ENCODE measurements around the gene TGFBR3.

DNA sequence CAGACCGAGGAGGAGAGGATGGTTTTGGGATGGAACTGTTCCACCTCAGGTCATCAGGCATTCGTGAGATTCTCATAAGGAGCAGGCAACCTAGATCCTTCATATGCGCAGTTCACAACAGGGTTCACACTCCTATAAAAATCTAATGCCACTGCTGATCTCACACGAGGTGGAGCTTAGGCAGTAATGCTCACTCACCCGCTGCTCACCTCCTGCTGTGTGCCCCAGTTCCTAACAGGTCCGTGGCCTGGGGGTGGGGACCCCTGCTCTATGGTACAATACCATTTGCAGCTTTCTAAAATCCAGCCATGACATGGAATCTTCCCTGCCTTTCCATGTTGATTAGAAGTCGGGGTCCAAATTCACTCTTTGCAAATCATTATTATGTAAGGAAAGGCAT lies 72.1 kb downstream of the TGFBR3 start:
- TF ChIP-seq POLR2AphosphoS5 (IDR thresholded peaks at IDR 0.05; ENCODE audit: low read depth, low read length) = no peak
- TF ChIP-seq, protein P1, sequence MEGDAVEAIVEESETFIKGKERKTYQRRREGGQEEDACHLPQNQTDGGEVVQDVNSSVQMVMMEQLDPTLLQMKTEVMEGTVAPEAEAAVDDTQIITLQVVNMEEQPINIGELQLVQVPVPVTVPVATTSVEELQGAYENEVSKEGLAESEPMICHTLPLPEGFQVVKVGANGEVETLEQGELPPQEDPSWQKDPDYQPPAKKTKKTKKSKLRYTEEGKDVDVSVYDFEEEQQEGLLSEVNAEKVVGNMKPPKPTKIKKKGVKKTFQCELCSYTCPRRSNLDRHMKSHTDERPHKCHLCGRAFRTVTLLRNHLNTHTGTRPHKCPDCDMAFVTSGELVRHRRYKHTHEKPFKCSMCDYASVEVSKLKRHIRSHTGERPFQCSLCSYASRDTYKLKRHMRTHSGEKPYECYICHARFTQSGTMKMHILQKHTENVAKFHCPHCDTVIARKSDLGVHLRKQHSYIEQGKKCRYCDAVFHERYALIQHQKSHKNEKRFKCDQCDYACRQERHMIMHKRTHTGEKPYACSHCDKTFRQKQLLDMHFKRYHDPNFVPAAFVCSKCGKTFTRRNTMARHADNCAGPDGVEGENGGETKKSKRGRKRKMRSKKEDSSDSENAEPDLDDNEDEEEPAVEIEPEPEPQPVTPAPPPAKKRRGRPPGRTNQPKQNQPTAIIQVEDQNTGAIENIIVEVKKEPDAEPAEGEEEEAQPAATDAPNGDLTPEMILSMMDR (IDR thresholded peaks at IDR 0.05) = no peak

Measured in Panc1 (cell line).